ENCODE data around the gene TSPAN18. TPM values are rescaled to one million over a fixed set of nuclear protein-coding genes. Genes with fewer than 3 reads are reported as not detected.

TSPAN18 gene
- total and polyA plus RNA-seq, 2 of the 4 experiments (the other 2 are of a cell fraction): 0.36 to 1.1 TPM

DNA sequence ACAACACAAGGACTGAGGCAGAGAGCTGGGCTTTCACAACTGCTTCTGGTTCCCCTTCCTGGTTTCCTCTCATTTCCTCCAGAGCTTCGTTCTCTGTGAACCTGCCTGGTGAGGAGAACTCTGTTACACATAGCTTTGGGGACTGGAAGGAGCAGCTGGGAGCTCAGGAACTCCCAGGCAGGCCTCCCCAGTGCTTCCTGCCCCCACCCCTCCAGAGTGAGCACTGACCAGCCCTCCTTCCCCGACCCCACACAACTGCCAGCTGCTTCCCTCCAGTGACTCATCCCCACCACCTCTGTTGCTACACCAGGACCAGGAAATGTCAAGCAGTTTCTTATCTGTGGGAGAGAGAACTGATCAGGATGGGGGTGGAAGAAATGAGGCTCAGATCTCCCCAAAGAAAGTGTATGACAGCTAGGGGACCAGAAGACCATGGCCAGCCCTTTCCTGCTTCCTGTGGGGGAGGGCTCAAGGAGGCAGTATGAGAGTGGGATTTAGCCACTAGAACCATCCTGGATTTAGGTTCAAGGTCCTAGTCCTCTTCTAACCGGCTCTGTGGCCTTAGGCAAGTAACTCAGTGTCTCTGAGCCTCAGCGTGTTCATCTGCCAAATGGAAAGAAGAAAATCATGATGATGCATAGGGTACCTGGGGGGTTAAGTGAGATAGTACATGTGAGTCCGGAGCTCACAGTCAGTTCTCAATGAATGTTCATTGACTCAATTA, 228.4 kb downstream of the TSPAN18 start:
- Histone ChIP-seq H2AK9ac (replicated peaks; ENCODE audit: low read depth, low read length, poor library complexity) (peak overlapping the region; percentile 84), H4K91ac (ENCODE audit: insufficient read depth, low read depth, low read length) (peak overlapping the region; percentile 48), H2BK20ac (ENCODE audit: low read depth, low read length) (peak overlapping the region; percentile 87), H4K5ac (ENCODE audit: low read depth, low read length) (peak overlapping the region; percentile 47), H3K56ac (ENCODE audit: extremely low read depth, insufficient read depth, low read length) (no peak overlapping the region; the same call in 1 of the 2 replicates), H3K4me1 (ENCODE audit: control insufficient read depth, insufficient read depth, low read length) (peaks cover 9% of the 10 kb centered on the region), H3K9me3 (ENCODE audit: control insufficient read depth, insufficient read depth, low read length) (no peaks in the 10 kb centered on the region), H2BK15ac (ENCODE audit: low read depth, low read length) (peak overlapping the region; percentile 84; the same call in 2 of the 3 replicates), H4K20me1 (ENCODE audit: insufficient read depth, low read length) (no peaks in the 10 kb centered on the region), H3K4me2 (ENCODE audit: low read depth, low read length) (peak overlapping the region; percentile 43), H3K27me3 (ENCODE audit: control insufficient read depth, insufficient read depth, low read length) (peaks cover 20% of the 10 kb centered on the region; the same call in 1 of the 2 replicates), H3K14ac (replicated peaks; ENCODE audit: low read depth, low read length) (peak overlapping the region; percentile 73), H3K79me1 (ENCODE audit: low read depth in 1 of 2, low read length in 2 of 2) (peaks cover 0 to under 1% of the 10 kb centered on the region in 2 experiments; a peak in 1 of 4 replicates), H3K36me3 (ENCODE audit: control insufficient read depth, insufficient read depth, low read length) (no peaks in the 10 kb centered on the region), H2BK120ac (ENCODE audit: low read depth, low read length) (peak overlapping the region; percentile 84), H2AFZ (replicated peaks; ENCODE audit: low read length, poor library complexity) (peak overlapping the region; percentile 82), H3K9ac (ENCODE audit: low read depth, low read length) (peak overlapping the region; percentile 3; the same call in 1 of the 2 replicates), H2BK5ac (ENCODE audit: low read depth, low read length, poor library complexity, severe bottlenecking) (no peak overlapping the region), H3K9me1 (ENCODE audit: insufficient read depth, low read length) (peaks cover 8% of the 10 kb centered on the region), H3K18ac (ENCODE audit: low read depth, low read length) (peak overlapping the region; percentile 49; the same call in 1 of the 2 replicates), H2AK5ac (ENCODE audit: low read depth, low read length) (peak overlapping the region; percentile 85), H3K4ac (ENCODE audit: low read depth, low read length) (peak overlapping the region; percentile 63), H4K8ac (ENCODE audit: low read depth in 2 of 2, low read length in 2 of 2) (peak overlapping the region; percentile 36 to 89), H3K4me3 (ENCODE audit: insufficient read depth, low read depth, low read length) (no peak overlapping the region), H3K23ac (ENCODE audit: low read depth, low read length) (peak overlapping the region; percentile 35; the same call in 1 of the 2 replicates), H3K27ac (ENCODE audit: insufficient read depth, low read length) (peak overlapping the region; percentile 68)
- CTCF ChIA-PET: interaction anchor here (0.7 to 1.2 kb wide), 2 partner anchors 18 to 147 kb away, joined by 3 to 7 read pairs; no protein-coding TSS in a partner anchor
- POLR2A ChIA-PET (ENCODE audit: unreplicated experiment): no interaction called here
- 100% methylated on average over 1 of the region's 5 CpGs; no CpG with 5 or more reads in 1 of the 2 experiments for WGBS, 2 experiments (ENCODE audit: extremely low coverage in 2 of 2, insufficient read length in 1 of 2)
- in situ Hi-C loops (cut with MboI; ENCODE audit: low sequenced_read_pairs): no loop called here
- intact Hi-C loops (cut with micrococcal nuclease): loop anchor here (5.0 kb wide), 1 partner anchor 132 kb away; no protein-coding TSS in a partner anchor
- BruUV-seq (replicated peaks): no TSS peak
- peak; percentile 90 for TF ChIP-seq CEBPB (IDR thresholded peaks at IDR 0.05; ENCODE audit: low read depth, low read length)
- no peak for TF ChIP-seq RFX5 (IDR thresholded peaks at IDR 0.05; ENCODE audit: low read depth, low read length)
- no peak for TF ChIP-seq MXI1 (IDR thresholded peaks at IDR 0.05; ENCODE audit: borderline replicate concordance, low read depth, low read length)
- no peak; the same call in 1 of the 2 replicates for TF ChIP-seq BHLHE40 (IDR thresholded peaks at IDR 0.05; ENCODE audit: low read depth, low read length)
- TF ChIP-seq MAZ (IDR thresholded peaks at IDR 0.05; ENCODE audit: borderline replicate concordance, low read depth, low read length): peak; percentile 98
- TF ChIP-seq CHD1 (IDR thresholded peaks at IDR 0.05; ENCODE audit: low read depth, low read length): no peak
- no peak for TF ChIP-seq POLR2A (IDR thresholded peaks at IDR 0.05; ENCODE audit: low read depth, low read length)
- peak; percentile 88 for TF ChIP-seq FOS (IDR thresholded peaks at IDR 0.05; ENCODE audit: low read depth, low read length)
- dilution Hi-C loops (cut with HindIII; ENCODE audit: low sequenced_read_pairs, unreplicated experiment): no loop called here
- ATAC-seq (ENCODE audit: low read depth): peak; percentile 73
- peak; percentile 92 for DNase-seq

Data from IMR-90 (cell line).